RWPE1 (cell line): Measurements from ENCODE around the gene RASGRP2.

Experiments used
- CTCF ChIA-PET: fragments of 350-600 bp; sonication (Branson Sonifier 250); formaldehyde crosslinking; extraction: SDS; loops from one replicate; lab custom pipeline; 2021; lab: Yijun Ruan, JAX
- POLR2A ChIA-PET: fragments of 400-600 bp; formaldehyde crosslinking; extraction: SDS; loops from one replicate; lab custom pipeline; 2020; ENCODE audit warnings: antibody characterized with exemption; ENCODE audit not compliant: low non-redundant PET; lab: Yijun Ruan, JAX
- DNase-seq: peaks from one replicate; pipeline ENCODE4 v3.0.0; 2012; ENCODE audit warnings: low spot score
- H3K27ac ChIP-seq: fragments of 450-650 bp; 2 replicates; pipeline ENCODE4 v1.5.1; 2017
- TF ChIP-seq, protein P1 (sequence below): fragments of 450-650 bp; conservative IDR thresholded peaks from 2 replicates; pipeline ENCODE4 v1.5.1; 2017; ENCODE audit warnings: low read depth, mild to moderate bottlenecking

Gene RASGRP2

DNA sequence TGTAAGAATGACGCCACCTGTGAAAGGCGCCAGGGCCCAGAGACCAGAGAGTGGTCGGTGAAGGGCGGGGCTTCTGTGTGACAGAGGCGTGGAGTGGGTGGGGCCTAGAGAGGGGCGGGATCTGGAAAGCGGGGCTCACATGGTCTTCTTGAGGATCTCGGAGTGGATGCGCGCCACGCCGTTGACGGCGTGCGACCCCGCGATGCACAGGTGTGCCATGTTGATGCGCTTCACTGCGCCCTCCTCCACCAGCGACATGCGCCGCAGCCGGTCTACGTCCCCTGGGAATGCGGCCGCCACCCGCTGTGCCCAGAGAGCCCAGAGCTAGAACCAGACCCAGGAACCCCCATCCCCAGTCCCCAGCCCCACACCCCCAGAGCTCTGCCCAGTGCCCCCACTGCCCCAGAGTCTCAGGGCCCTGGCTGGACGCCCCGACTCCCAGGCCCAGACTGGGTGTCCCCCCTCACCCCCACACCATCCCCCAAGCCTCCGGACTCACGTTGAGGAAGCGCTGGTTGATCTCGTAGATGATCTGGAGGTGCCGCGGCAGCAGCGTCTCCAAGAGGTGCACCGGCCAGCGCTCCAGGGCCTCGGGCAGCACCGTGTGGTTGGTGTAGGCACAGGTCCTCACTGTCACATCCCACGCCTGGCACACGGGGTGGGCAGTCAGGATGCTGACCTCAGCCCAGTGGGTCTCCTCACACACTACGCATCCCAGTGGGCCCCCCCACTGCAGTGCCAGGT is 9.6 kb upstream of the RASGRP2 start:
- TF ChIP-seq, protein P1, sequence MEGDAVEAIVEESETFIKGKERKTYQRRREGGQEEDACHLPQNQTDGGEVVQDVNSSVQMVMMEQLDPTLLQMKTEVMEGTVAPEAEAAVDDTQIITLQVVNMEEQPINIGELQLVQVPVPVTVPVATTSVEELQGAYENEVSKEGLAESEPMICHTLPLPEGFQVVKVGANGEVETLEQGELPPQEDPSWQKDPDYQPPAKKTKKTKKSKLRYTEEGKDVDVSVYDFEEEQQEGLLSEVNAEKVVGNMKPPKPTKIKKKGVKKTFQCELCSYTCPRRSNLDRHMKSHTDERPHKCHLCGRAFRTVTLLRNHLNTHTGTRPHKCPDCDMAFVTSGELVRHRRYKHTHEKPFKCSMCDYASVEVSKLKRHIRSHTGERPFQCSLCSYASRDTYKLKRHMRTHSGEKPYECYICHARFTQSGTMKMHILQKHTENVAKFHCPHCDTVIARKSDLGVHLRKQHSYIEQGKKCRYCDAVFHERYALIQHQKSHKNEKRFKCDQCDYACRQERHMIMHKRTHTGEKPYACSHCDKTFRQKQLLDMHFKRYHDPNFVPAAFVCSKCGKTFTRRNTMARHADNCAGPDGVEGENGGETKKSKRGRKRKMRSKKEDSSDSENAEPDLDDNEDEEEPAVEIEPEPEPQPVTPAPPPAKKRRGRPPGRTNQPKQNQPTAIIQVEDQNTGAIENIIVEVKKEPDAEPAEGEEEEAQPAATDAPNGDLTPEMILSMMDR: no peak
- CTCF ChIA-PET: interaction anchor here (0.5 kb wide), 1 partner anchor 377 kb away, joined by 3 read pairs; no protein-coding TSS in a partner anchor
- POLR2A ChIA-PET: no interaction called here
- no peak overlapping the region for H3K27ac ChIP-seq
- no peak for DNase-seq

DNA sequence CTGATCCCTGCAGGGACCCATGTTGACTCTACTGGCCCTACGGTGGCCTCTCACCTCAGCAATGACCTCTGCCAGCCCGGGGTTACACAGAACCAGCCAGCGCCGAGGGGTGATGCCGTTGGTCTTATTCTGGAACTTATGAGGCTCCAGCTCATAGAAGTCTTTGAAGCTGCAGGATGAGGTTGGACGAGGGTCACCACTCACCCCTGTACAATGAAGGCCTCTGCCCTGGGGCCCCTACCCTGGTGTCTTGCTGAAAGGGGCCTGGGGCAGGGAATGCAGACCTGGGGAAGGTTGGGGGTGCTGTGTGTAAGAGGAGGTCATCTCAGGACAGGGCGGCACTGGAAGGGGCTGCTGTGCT is 9.1 kb upstream of the RASGRP2 start:
- ChIA-PET POLR2A (no interaction called here), CTCF (interaction anchor here (0.5 to 0.7 kb wide), 2 partner anchors 18 to 376 kb away, joined by 3 to 4 read pairs; no protein-coding TSS in a partner anchor)
- TF ChIP-seq, protein P1: no peak
- no peak for DNase-seq
- H3K27ac ChIP-seq: no peak overlapping the region

DNA sequence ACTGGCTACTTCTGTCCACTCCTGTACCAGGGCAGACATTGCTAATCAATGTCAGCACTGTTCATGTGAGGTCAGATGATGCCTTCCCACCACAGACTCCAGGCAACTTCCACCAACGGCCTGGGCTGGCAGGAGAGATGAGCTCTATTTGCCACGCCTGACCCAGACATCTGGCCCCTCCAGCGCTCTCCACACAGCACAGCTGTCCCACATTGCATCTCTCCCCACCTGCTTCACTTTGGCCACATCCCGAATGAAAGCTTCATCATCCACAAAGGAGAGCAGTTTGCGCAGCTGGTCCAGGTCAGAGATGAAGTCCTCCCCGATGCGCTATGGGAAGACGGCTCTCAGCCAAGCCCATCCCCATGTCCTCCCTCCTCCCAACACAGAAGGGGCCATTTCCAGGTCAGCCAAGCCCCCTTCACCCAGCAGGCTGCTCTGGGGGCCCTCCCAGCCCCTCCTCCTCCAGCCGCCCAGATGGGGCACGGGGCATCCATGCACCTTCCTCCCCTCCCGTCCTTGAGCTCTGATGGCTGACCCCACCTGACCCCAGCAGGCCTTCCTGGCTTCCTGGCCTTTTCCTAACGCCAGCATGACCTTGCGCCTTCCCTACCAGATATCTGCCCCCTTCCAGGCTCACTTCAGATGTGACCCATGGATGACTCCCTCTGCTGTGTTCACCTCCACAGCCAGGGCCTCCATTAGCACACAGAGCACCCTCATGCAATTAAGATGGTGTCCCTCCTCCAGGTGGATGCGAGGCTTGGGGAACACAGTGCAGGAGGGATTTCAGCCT is 8.4 kb upstream of the RASGRP2 start:
- CTCF ChIA-PET: interaction anchor here (0.7 kb wide), 1 partner anchor 18 kb away, joined by 4 read pairs; no protein-coding TSS in a partner anchor
- POLR2A ChIA-PET: no interaction called here
- no peak overlapping the region for H3K27ac ChIP-seq
- no peak for DNase-seq
- TF ChIP-seq, protein P1: no peak

DNA sequence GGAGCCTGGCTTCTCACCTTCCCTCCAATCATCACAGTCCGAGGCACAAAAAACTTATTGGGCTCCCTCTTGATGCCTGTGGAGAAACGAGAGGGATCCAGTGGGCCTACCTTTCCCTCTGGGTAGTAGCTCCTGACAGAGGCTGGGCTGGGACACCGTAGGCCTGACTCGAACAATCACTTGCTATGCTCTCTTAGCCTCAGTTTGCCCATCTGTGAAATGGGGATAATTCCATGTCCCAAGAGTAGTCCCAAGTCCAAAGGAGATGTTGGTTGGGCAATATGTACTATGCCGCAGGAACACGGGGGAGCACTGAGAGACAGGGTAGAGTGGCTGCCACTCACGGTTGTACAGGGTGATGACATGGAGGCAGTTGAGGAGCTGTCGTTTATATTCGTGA is 7.6 kb upstream of the RASGRP2 start:
- no peak for DNase-seq
- no peak overlapping the region for H3K27ac ChIP-seq
- POLR2A ChIA-PET: no interaction called here
- CTCF ChIA-PET: interaction anchor here (1.1 kb wide), 1 partner anchor 303 kb away, joined by 4 read pairs; no protein-coding TSS in a partner anchor
- TF ChIP-seq, protein P1: no peak

DNA sequence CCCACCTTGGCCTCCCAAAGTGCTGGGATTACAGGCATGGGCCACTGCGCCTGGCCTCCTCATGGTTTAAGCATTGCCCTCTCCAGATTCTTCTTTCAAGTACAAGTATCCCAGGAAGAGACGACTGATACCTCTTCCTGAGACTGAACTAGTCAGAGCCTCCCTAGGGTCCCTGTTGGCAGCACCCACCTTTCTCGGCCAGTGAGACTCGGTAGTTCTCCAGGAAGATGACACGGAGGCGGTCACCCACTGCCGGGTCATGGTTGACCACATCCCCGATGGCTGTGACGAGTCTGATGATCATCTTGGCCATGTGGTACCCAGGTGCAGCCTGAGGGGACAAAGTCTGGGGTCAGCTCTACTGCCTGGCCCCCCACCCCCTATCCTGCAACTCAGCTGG is 7.2 kb upstream of the RASGRP2 start:
- H3K27ac ChIP-seq: no peak overlapping the region
- POLR2A ChIA-PET: no interaction called here
- TF ChIP-seq, protein P1: no peak
- CTCF ChIA-PET: interaction anchor here (1.1 kb wide), 1 partner anchor 302 kb away, joined by 4 read pairs; no protein-coding TSS in a partner anchor
- DNase-seq: no peak

DNA sequence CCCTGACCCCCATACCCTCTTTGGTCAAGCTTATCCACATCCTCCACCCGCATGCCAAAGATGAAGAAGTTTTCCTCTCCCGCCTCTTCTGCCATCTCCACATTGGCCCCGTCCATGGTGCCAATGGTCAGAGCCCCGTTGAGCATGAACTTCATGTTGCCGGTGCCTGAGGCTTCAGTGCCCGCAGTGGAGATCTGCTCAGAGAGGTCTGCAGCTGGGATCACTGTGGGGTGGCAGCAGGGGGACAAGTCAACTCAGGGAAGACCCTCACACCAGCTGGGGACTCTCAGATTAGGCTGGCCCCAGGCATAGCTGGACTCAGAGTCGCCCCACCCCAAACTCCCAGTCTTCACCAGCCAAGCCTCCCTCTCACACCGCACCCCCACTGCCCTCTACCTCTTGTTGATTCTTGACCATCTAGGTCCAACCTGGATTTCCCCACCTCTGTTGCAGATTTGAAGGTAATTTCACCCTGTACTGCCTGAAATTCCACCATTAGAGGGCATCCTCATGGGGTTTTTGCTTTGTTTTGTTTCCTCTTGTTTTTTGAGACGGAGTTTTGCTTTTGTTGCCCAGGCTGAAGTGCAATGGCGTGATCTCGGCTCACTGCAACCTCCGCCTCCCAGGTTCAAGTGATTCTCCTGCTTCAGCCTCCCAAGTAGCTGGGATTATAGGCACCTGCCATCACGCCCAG is 6.6 kb upstream of the RASGRP2 start:
- CTCF ChIA-PET: interaction anchor here (1.1 kb wide), 1 partner anchor 302 kb away, joined by 4 read pairs; no protein-coding TSS in a partner anchor
- H3K27ac ChIP-seq: peak overlapping the region; percentile 83; the same call in 1 of the 2 replicates
- no peak for DNase-seq
- TF ChIP-seq, protein P1: no peak
- POLR2A ChIA-PET: no interaction called here
